K562 (cell line): ENCODE results near the gene SNX25. TPM values are rescaled to one million over a fixed set of nuclear protein-coding genes. Genes with fewer than 3 reads are reported as not detected.

Experiments used
- ATAC-seq: fragments of 200-7000 bp; cut with Tn5 transposase; 3 replicates; pipeline ENCODE4 v1.9.1; 2020; ENCODE audit warnings: moderate library complexity
- BruUV-seq: library from RNA; stranded (reverse); fragments of 400-500 nt; replicated peaks from 2 replicates; lab custom pipeline; 2021; lab: Mats Ljungman, UMichigan
- CTCF ChIA-PET: fragments of 300-600 bp; formaldehyde crosslinking; extraction: SDS; loops from one replicate; lab custom pipeline; 2021; ENCODE audit warnings: low intra/inter-chr PET ratio; lab: Yijun Ruan, JAX
- POLR2A ChIA-PET: fragments of 300-600, 350-650 bp; sonication (Branson Sonifier 250); formaldehyde crosslinking; extraction: SDS; loops from one replicate; lab custom pipeline; 2021; ENCODE audit warnings: antibody characterized with exemption, inconsistent platforms; lab: Yijun Ruan, JAX
- DNase-seq, 4 experiments: peaks; one replicate each; pipeline versions ENCODE4 v3.0.0 to v3.0.0-alpha.2; 2011 to 2018; ENCODE audit warnings: low spot score in 3 of 4, mixed read lengths in 3 of 4; ENCODE audit errors: extremely low read depth in 1 of 4
- FAIRE-seq: peaks from 2 replicates; lab custom pipeline; 2011; peaks lifted over from hg19 to GRCh38; lab: Jason Lieb, UNC
- H2AFZ ChIP-seq: 2 replicates; pipeline ENCODE4 v1.6.0; 2011; ENCODE audit warnings: low read depth, low read length, control low read depth, inconsistent platforms
- H3K27ac ChIP-seq: fragments of 200-600 bp; 3 replicates; pipeline ENCODE4 v1.8.0; 2011; ENCODE audit warnings: low read depth, mild to moderate bottlenecking, control low read depth, inconsistent platforms, low read length, moderate library complexity, mixed read lengths; ENCODE audit errors: extremely low read depth
- H3K27me3 ChIP-seq, 2 experiments: fragments of 300-600 bp in 1 of 2; 2 replicates in 1 of 2; 3 replicates in 1 of 2; pipeline versions ENCODE4 v1.6.0 to v1.8.0; 2011; ENCODE audit warnings: inconsistent platforms in 2 of 2, low read length in 2 of 2, mild to moderate bottlenecking in 1 of 2, mixed read lengths in 1 of 2, moderate library complexity in 1 of 2; ENCODE audit not compliant: control insufficient read depth in 2 of 2, insufficient read depth in 2 of 2
- H3K36me3 ChIP-seq: fragments of 300-600 bp; 3 replicates; pipeline ENCODE4 v1.8.0; 2011; ENCODE audit warnings: mild to moderate bottlenecking, low read length, inconsistent platforms; ENCODE audit not compliant: control insufficient read depth, insufficient read depth
- H3K4me1 ChIP-seq, 2 experiments: fragments of 200-600 bp in 1 of 2; replicated peaks in 1 of 2; 2 replicates in 1 of 2; 3 replicates in 1 of 2; pipeline versions ENCODE4 v1.5.1 to v1.8.0; 2011; ENCODE audit warnings: inconsistent platforms in 2 of 2, low read length in 2 of 2, mild to moderate bottlenecking in 1 of 2, mixed read lengths in 1 of 2, moderate library complexity in 1 of 2; ENCODE audit not compliant: control insufficient read depth in 2 of 2, insufficient read depth in 2 of 2
- H3K4me2 ChIP-seq: 2 replicates; pipeline ENCODE4 v1.6.1; 2011; ENCODE audit warnings: low read length, control low read depth, inconsistent platforms, mixed read lengths; ENCODE audit not compliant: insufficient read depth
- H3K4me3 ChIP-seq: fragments of 200-600 bp; sonication (generic), shearing (Covaris generic); 2 replicates; pipeline ENCODE4 v1.5.1; 2016; ENCODE audit warnings: control low read depth, inconsistent platforms
- H3K79me2 ChIP-seq: fragments of 200-600 bp; 3 replicates; pipeline ENCODE4 v1.8.0; 2011; ENCODE audit warnings: low read length, inconsistent platforms; ENCODE audit not compliant: control insufficient read depth, insufficient read depth
- H3K9ac ChIP-seq, 2 experiments: 2 replicates each; pipeline versions ENCODE4 v1.6.0 to v1.6.1; 2011; ENCODE audit warnings: low read depth in 2 of 2, low read length in 2 of 2, control low read depth in 1 of 2, inconsistent platforms in 1 of 2, mild to moderate bottlenecking in 1 of 2, mixed read lengths in 1 of 2; ENCODE audit not compliant: insufficient read depth in 1 of 2
- H3K9me1 ChIP-seq: one replicate; pipeline ENCODE4 v1.6.0; 2011; ENCODE audit warnings: inconsistent platforms, mild to moderate bottlenecking, low read length, moderate library complexity; ENCODE audit not compliant: control insufficient read depth, insufficient read depth
- H3K9me3 ChIP-seq: replicated peaks from 2 replicates; pipeline ENCODE4 v1.5.1; 2011; ENCODE audit warnings: low read depth, low read length, inconsistent platforms; ENCODE audit not compliant: control insufficient read depth, insufficient read depth
- H4K20me1 ChIP-seq: replicated peaks from 2 replicates; pipeline ENCODE4 v1.6.1; 2011; ENCODE audit warnings: low read length, inconsistent platforms, mixed read lengths; ENCODE audit not compliant: control insufficient read depth, insufficient read depth
- CAMTA2 ChIP-seq: fragments of 250-450 bp; sonication (Bioruptor Pico); conservative IDR thresholded peaks from 2 replicates; pipeline ENCODE4 v1.5.1; 2022
- CTCFL ChIP-seq: IDR thresholded peaks from 2 replicates; pipeline ENCODE4 v1.6.1; 2011; ENCODE audit warnings: borderline replicate concordance, low read depth, mild to moderate bottlenecking, moderate library complexity, low read length; ENCODE audit not compliant: insufficient read depth, poor library complexity, severe bottlenecking
- DIDO1 ChIP-seq: fragments of 450-650 bp; IDR thresholded peaks from 2 replicates; pipeline ENCODE4 v1.6.1; 2016; ENCODE audit warnings: low read depth, missing biosample characterization, missing genetic modification characterization
- ETV5 ChIP-seq: sonication (generic); formaldehyde crosslinking; IDR thresholded peaks from 2 replicates; pipeline ENCODE4 v1.4.0; 2020; ENCODE audit warnings: low read depth, mild to moderate bottlenecking, missing genetic modification reagents
- HDAC6 ChIP-seq: IDR thresholded peaks from 2 replicates; pipeline ENCODE4 v1.6.1; 2012; ENCODE audit warnings: low read depth, mild to moderate bottlenecking, control low read depth, inconsistent platforms, low read length, moderate library complexity
- PURB ChIP-seq: sonication (generic); formaldehyde crosslinking; IDR thresholded peaks from 2 replicates; pipeline ENCODE4 v1.9.0; 2021; ENCODE audit warnings: low read depth, mild to moderate bottlenecking, missing genetic modification reagents
- RBM25 ChIP-seq: fragments of 200-400 bp; formaldehyde crosslinking; IDR thresholded peaks from 2 replicates; pipeline ENCODE4 v1.6.1; 2018; ENCODE audit warnings: low read length, low read depth, moderate library complexity; ENCODE audit not compliant: severe bottlenecking
- SP2 ChIP-seq: IDR thresholded peaks from 2 replicates; pipeline ENCODE4 v1.6.1; 2011; ENCODE audit warnings: mild to moderate bottlenecking, low read depth, low read length, moderate library complexity; ENCODE audit not compliant: poor library complexity, severe bottlenecking; ENCODE audit errors: extremely low read depth
- SRSF9 ChIP-seq: fragments of 200-400 bp; formaldehyde crosslinking; IDR thresholded peaks from 2 replicates; pipeline ENCODE4 v1.6.1; 2017; ENCODE audit warnings: low read depth, low read length, borderline replicate concordance
- YBX1 ChIP-seq: fragments of 450-650 bp; IDR thresholded peaks from 2 replicates; pipeline ENCODE4 v1.7.1; 2016; ENCODE audit warnings: mild to moderate bottlenecking
- ZBTB7A ChIP-seq: IDR thresholded peaks from 2 replicates; pipeline ENCODE4 v1.6.1; 2011; ENCODE audit warnings: low read depth, mild to moderate bottlenecking, low read length, moderate library complexity, borderline replicate concordance; ENCODE audit not compliant: control insufficient read depth
- WGBS: fragments of 100-300 bp; shearing (Covaris generic); methylation state at CpG from one replicate; pipeline ENCODE4 v1.1.6; 2016; ENCODE audit warnings: low coverage, mixed read lengths; ENCODE audit not compliant: insufficient coverage; ENCODE audit errors: missing lambda C conversion rate; 5-methylcytosine and 5-hydroxymethylcytosine counted together
- in situ Hi-C: fragments of 300-500 bp; cut with MboI; formaldehyde crosslinking; loops from 4 replicates; pipeline ENCODE4 v1.15.0; 2018; ENCODE audit warnings: inconsistent platforms, mixed read lengths
- intact Hi-C: fragments of 100-400 bp; cut with micrococcal nuclease; formaldehyde crosslinking; loops from 2 replicates; pipeline ENCODE4 v1.14.2; 2022
- polyA plus RNA-seq, 8 experiments: library from polyadenylated mRNA; depleted of rRNA in 4 of 8; stranded (reverse) in 5 of 8; unstranded in 3 of 8; fragments of >200 nt; fragmentation: Nextera tagmentation in 2 of 8; fragmentation: Illumina TruSeq in 1 of 8; extraction: Ambion mirVana in 2 of 8; extraction: Trizol in 1 of 8; gene quantifications; 2 replicates each; pipeline versions ENCODE4 v1.2.1 to v1.2.3, GENCODE V29; 2011 to 2014; ENCODE audit warnings: inconsistent platforms in 1 of 8, missing spikeins in 1 of 8
- total RNA-seq, 7 experiments: library from RNA; depleted of rRNA in 6 of 7; stranded (reverse); fragments of >200 nt in 6 of 7; fragmentation: Illumina TruSeq in 2 of 7; extraction: Trizol in 2 of 7; gene quantifications; 2 replicates each; pipeline versions ENCODE4 v1.2.1 to v1.2.3, GENCODE V29; 2011 to 2021; ENCODE audit warnings: low replicate concordance in 1 of 7

SNX25 gene
- total and polyA plus RNA-seq, 9 of the 15 experiments (the other 6 are each of a cell fraction or from before 2014, with no cell fraction given): 2.5 to 23.4 (median 13.3) TPM

GRCh38 chr4:185396724-185397385 lies 187.5 kb downstream of the SNX25 start, which contains the start of gene ANKRD37 (continued):
- TF ChIP-seq YBX1 (no peak), ZBTB7A (no peak), CAMTA2 (CRISPR knock-in tag) (no peak)
- TF ChIP-seq, all 486 proteins: peak for 25

GRCh38 chr4:185398618-185399017 lies 189.2 kb downstream of the SNX25 start:
- Histone ChIP-seq H3K36me3 (peaks cover 53% of the 10 kb centered on the region), H2AFZ (no peak overlapping the region), H3K27ac (no peak overlapping the region), H3K4me3 (no peak overlapping the region), H3K79me2 (peaks cover 35% of the 10 kb centered on the region), H3K4me1 (peaks cover 2 to 20% of the 10 kb centered on the region in 2 experiments; a peak in 4 of 5 replicates), H3K9me1 (no peaks in the 10 kb centered on the region), H3K9me3 (no peaks in the 10 kb centered on the region), H3K4me2 (peak overlapping the region; percentile 39), H4K20me1 (no peaks in the 10 kb centered on the region), H3K9ac (peak overlapping the region in 1 of 2 experiments; percentile 28; a peak in 2 of 4 replicates), H3K27me3 (no peaks in the 10 kb centered on the region)
- intact Hi-C loops (loop anchor here (5.0 kb wide), 1 partner anchor 81 kb away; no protein-coding TSS in a partner anchor), in situ Hi-C loops (loop anchor here (10.0 kb wide), 1 partner anchor 194 kb away; the partner anchor contains the start of genes CFAP97 and SNX25)
- CTCF ChIA-PET: no interaction called here
- FAIRE-seq (no peak), DNase-seq (no peak), ATAC-seq (no peak)
- POLR2A ChIA-PET: interaction anchor here (0.6 kb wide), 1 partner anchor 1701 kb away, joined by 3 read pairs; no protein-coding TSS in a partner anchor
- BruUV-seq: no TSS peak
- 69% methylated on average over 2 of the region's 2 CpGs for WGBS
- TF ChIP-seq HDAC6 (no peak), SRSF9 (no peak), RBM25 (no peak), ETV5 (CRISPR knock-in tag) (no peak), PURB (CRISPR knock-in tag) (no peak), SP2 (no peak), DIDO1 (tag) (no peak), CTCFL (no peak)
